ENCODE measurements around the gene PEX7. TPM values are rescaled to one million over a fixed set of nuclear protein-coding genes. Genes with fewer than 3 reads are reported as not detected.

PEX7 gene
- polyA plus RNA-seq, 3 donors, result 3.0 to 6.1 (median 3.9) TPM

DNA sequence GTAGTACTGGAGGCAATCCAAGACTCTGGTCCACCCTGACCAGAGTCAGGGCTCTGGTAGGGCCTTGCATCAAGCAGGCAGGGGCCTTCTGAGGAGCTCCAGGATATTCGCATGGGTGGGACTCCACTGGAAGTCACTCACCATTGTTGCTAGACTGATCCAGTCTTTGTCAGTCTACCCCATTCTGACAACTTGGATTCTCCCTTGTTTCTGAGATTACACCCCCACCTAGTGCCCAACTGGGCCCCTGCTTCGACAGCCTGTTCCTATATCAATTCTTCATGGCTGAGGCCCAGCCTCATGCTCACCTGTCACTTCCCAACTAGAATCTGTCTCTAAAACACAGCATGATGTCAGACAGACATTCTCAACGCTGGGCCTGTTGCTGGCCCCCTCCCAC is 104.9 kb downstream of the PEX7 start:
- Histone ChIP-seq H3K4me1 (ENCODE audit: control insufficient read depth in 1 of 2, insufficient read depth in 2 of 2, low read length in 2 of 2) (peaks cover 12 to 16% of the 10 kb centered on the region in 2 donors), H3K27ac (ENCODE audit: low read depth in 1 of 2, low read length in 2 of 2) (no peak overlapping the region), H3K9me3 (replicated peaks in 1 of 2; ENCODE audit: control insufficient read depth in 1 of 2, insufficient read depth in 1 of 2, low read length in 2 of 2) (peaks cover 0 to 19% of the 10 kb centered on the region in 2 donors), H3K4me2 (replicated peaks; ENCODE audit: extremely low read depth, low read length, poor library complexity, severe bottlenecking) (no peak overlapping the region), H3K27me3 (ENCODE audit: control insufficient read depth in 2 of 2, insufficient read depth in 2 of 2, low read length in 2 of 2) (peaks cover 22 to 51% of the 10 kb centered on the region in 2 donors), H4K20me1 (ENCODE audit: insufficient read depth, low read length) (no peaks in the 10 kb centered on the region), H3K9ac (ENCODE audit: insufficient read depth, low read length, poor library complexity, severe bottlenecking) (no peak overlapping the region), H3K79me2 (ENCODE audit: insufficient read depth, low read length) (no peaks in the 10 kb centered on the region), H3K4me3 (replicated peaks in 1 of 3; ENCODE audit: low read depth in 2 of 3, low read length in 3 of 3) (no peak overlapping the region), H2AFZ (ENCODE audit: insufficient read depth, low read depth, low read length, poor library complexity, severe bottlenecking) (no peak overlapping the region), H3K36me3 (replicated peaks in 1 of 2; ENCODE audit: control insufficient read depth in 1 of 2, insufficient read depth in 2 of 2, low read length in 2 of 2) (no peaks in the 10 kb centered on the region)
- intact Hi-C loops (cut with micrococcal nuclease), result no loop called here
- no peak for DNase-seq
- H3K9me3 Mint-ChIP-seq, result peaks cover 0 to 17% (median 6%) of the 10 kb centered on the region in 7 donors
- peaks cover 0 to 5% of the 10 kb centered on the region in 2 donors for H3K36me3 Mint-ChIP-seq
- H3K27ac Mint-ChIP-seq, result no peak overlapping the region
- WGBS (ENCODE audit: insufficient coverage), result 70% methylated on average over 3 of the region's 3 CpGs
- TF ChIP-seq, protein P1, sequence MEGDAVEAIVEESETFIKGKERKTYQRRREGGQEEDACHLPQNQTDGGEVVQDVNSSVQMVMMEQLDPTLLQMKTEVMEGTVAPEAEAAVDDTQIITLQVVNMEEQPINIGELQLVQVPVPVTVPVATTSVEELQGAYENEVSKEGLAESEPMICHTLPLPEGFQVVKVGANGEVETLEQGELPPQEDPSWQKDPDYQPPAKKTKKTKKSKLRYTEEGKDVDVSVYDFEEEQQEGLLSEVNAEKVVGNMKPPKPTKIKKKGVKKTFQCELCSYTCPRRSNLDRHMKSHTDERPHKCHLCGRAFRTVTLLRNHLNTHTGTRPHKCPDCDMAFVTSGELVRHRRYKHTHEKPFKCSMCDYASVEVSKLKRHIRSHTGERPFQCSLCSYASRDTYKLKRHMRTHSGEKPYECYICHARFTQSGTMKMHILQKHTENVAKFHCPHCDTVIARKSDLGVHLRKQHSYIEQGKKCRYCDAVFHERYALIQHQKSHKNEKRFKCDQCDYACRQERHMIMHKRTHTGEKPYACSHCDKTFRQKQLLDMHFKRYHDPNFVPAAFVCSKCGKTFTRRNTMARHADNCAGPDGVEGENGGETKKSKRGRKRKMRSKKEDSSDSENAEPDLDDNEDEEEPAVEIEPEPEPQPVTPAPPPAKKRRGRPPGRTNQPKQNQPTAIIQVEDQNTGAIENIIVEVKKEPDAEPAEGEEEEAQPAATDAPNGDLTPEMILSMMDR (IDR thresholded peaks at IDR 0.05), result no peak
- peaks cover 39 to 71% (median 41%) of the 10 kb centered on the region in 3 donors for H3K27me3 Mint-ChIP-seq (ENCODE audit: low read depth in 3 of 3)
- H3K4me1 Mint-ChIP-seq, result peaks cover 16% of the 10 kb centered on the region
- H3K4me3 Mint-ChIP-seq, result no peak overlapping the region

DNA sequence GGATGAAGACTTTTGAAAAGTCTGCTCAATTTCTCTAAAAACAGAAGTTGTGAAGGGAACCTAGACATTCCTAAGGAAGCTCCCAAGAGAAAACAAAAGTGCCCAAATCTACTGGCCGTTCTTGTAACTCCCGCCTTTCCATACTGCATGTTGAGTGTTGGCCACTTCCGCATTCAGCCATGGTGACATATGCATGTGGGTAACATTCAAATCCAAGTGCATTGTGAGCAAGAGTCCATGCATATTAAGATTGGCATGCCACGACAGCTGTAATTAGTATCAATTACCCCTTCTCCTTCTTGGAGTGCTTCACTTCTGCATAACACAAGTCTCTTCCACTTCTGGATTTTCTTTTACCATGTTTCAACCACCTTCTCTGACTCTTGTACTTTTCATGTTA is 108.1 kb downstream of the PEX7 start:
- peaks cover 15 to 50% (median 27%) of the 10 kb centered on the region in 3 donors for H3K27me3 Mint-ChIP-seq (ENCODE audit: low read depth in 3 of 3)
- no peak overlapping the region for H3K27ac ChIP-seq (ENCODE audit: low read depth in 1 of 2, low read length in 2 of 2)
- H3K36me3 ChIP-seq (replicated peaks in 1 of 2; ENCODE audit: control insufficient read depth in 1 of 2, insufficient read depth in 2 of 2, low read length in 2 of 2), result no peaks in the 10 kb centered on the region
- H3K36me3 Mint-ChIP-seq, result no peaks in the 10 kb centered on the region
- 100% methylated on average over 1 of the region's 4 CpGs for WGBS (ENCODE audit: insufficient coverage)
- H3K4me1 Mint-ChIP-seq, result no peaks in the 10 kb centered on the region
- no peak overlapping the region for H3K9ac ChIP-seq (ENCODE audit: insufficient read depth, low read length, poor library complexity, severe bottlenecking)
- no peak overlapping the region for H2AFZ ChIP-seq (ENCODE audit: insufficient read depth, low read depth, low read length, poor library complexity, severe bottlenecking)
- no peaks in the 10 kb centered on the region for H4K20me1 ChIP-seq (ENCODE audit: insufficient read depth, low read length)
- H3K9me3 Mint-ChIP-seq, result peaks cover 0 to 3% (median 0%) of the 10 kb centered on the region in 7 donors
- H3K4me3 Mint-ChIP-seq, result no peak overlapping the region
- peaks cover 7 to 26% of the 10 kb centered on the region in 2 donors for H3K27me3 ChIP-seq (ENCODE audit: control insufficient read depth in 2 of 2, insufficient read depth in 2 of 2, low read length in 2 of 2)
- intact Hi-C loops (cut with micrococcal nuclease), result no loop called here
- TF ChIP-seq, protein P1 (IDR thresholded peaks at IDR 0.05), result no peak
- H3K4me1 ChIP-seq (ENCODE audit: control insufficient read depth in 1 of 2, insufficient read depth in 2 of 2, low read length in 2 of 2), result no peaks in the 10 kb centered on the region
- no peaks in the 10 kb centered on the region for H3K9me3 ChIP-seq (replicated peaks in 1 of 2; ENCODE audit: control insufficient read depth in 1 of 2, insufficient read depth in 1 of 2, low read length in 2 of 2)
- no peak for DNase-seq
- no peak overlapping the region for H3K4me2 ChIP-seq (replicated peaks; ENCODE audit: extremely low read depth, low read length, poor library complexity, severe bottlenecking)
- no peaks in the 10 kb centered on the region for H3K79me2 ChIP-seq (ENCODE audit: insufficient read depth, low read length)
- no peak overlapping the region for H3K4me3 ChIP-seq (replicated peaks in 1 of 3; ENCODE audit: low read depth in 2 of 3, low read length in 3 of 3)
- no peak overlapping the region for H3K27ac Mint-ChIP-seq
